Stimulated activated CD4-positive, alpha-beta T cell treated with anti-CD3 and anti-CD28 coated beads, TNF-alpha, amount 100 ng/mL, for 4 hours (primary cell): ENCODE results near the gene CD86.

Experiments
- DNase-seq, 3 experiments: peaks; one replicate each; pipeline ENCODE4 v3.0.0-alpha.2; 2020; ENCODE audit warnings: low read depth in 3 of 3

Gene CD86

GRCh38 chr3:122092460-122093165, 37.5 kb downstream of the CD86 start:
- no peak for DNase-seq

DNA sequence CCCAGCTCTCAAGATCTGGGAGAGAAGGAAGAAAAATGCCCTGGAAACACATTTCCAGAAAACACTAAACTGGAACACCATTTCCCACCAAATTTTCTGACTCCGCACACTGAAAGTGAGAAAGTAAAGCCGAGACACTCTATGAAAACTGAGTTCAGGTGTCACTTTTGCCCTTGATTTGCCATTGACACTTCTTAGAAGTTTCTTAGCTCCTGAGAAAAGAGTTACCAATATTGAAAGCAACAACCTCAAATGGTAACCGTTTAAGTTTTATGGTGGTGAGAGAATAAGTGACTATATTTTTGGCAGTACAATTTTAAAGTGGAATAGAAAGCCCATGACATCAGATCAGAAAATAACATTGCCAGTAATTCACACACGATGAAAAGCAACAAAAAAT, 39.0 kb downstream of the CD86 start:
- DNase-seq: no peak

DNA sequence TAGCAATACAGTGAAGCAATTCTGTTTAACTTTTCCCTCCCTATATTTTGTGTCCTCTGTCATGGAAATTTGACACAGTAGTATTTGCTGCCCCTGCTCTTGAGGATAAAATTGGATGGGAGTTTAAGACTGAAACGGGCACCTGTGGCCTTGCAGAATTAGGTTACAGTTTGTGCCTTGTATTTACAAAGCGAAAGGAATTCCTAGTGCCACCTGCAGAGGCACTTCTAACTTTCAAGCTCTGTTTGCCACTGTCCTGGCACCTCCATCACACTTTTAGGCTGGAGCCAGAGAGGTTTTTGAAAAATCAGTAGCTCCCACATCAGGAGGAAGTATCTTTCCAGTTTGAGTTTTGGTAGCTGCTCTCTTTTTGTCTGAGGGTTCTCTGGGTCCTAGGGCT, 39.5 kb downstream of the CD86 start:
- DNase-seq: no peak

- DNase-seq: no peak
These were observed 42.0 kb downstream of the CD86 start for GRCh38 chr3:122097141-122097540.

DNA sequence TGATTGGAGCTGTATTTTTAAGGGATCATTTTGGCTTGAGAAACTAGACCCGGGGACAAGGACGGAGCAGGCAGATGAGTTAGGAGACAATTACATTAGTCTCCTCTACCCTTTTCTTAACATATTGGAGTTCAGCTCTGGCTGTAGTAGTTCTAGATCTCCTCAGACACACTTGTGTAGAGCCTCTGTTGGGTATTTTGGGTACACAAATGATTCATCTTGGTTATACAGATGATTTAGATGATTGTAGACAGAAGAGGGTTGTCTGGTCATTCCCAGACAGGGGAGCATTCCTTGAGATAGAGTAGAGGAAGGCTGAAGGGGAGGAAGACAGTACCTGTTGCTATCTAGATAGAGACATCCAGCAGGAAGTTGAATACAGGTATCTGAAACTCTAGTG, 43.4 kb downstream of the CD86 start:
- no peak for DNase-seq

DNA sequence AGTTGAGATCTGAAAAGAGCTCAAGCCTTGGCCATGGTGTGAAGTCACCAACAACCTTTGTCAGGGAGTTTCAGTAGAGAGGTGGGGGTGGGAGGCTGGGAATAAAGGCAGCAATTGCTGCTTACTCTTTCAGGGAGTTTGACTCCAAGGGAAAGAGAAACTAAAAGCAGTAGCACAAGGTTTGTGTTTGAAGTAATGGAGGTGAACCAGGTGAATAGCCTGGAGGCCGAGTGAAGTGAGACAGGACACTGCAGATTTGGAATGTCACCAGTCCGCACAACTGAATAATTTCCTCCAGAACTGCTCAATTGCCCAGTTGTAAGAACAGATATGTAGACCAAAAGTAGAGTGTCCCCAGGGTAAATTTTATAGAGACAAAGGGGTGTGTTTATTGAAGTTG, 44.1 kb downstream of the CD86 start:
- DNase-seq: no peak

GRCh38 chr3:122100083-122100482, 44.9 kb downstream of the CD86 start:
- no peak for DNase-seq

GRCh38 chr3:122100591-122101463, 45.7 kb downstream of the CD86 start:
- no peak for DNase-seq

- no peak for DNase-seq
These were observed 46.5 kb downstream of the CD86 start for GRCh38 chr3:122101646-122102045.

DNA sequence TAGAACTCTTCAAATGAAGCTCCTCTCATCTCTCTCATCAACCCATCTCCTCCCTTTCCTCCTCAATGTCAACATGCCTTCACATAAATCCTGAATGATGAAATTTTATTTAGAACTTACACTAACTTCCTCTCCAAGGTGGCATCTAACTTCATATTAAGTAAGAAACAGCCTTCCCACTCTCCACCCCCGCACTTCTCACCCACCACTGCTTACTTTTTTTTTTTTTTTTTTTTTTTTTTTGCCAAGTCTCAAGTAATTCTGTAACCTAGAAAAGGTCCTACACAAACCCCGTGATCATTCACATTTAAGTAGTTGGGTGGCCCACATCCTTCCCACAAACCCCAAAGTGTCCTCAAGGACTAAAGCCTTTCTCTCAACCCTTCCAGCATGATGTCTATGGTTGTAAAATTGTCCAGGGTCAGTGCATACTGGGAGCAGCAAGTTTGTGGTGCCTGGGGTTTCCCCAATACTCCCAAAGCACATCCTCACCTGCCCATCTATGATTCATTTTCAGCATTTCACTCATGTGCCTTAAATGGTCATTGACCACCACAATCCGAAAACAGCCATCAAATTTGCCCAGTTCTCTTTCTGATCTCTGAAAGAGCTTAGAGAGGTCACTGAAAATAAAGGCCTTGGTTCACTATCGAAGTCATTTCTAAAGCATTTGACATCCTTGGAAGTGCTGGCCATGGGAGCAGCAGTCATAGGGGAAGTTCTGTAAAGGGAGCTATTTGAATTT, 47.2 kb downstream of the CD86 start:
- no peak for DNase-seq

DNA sequence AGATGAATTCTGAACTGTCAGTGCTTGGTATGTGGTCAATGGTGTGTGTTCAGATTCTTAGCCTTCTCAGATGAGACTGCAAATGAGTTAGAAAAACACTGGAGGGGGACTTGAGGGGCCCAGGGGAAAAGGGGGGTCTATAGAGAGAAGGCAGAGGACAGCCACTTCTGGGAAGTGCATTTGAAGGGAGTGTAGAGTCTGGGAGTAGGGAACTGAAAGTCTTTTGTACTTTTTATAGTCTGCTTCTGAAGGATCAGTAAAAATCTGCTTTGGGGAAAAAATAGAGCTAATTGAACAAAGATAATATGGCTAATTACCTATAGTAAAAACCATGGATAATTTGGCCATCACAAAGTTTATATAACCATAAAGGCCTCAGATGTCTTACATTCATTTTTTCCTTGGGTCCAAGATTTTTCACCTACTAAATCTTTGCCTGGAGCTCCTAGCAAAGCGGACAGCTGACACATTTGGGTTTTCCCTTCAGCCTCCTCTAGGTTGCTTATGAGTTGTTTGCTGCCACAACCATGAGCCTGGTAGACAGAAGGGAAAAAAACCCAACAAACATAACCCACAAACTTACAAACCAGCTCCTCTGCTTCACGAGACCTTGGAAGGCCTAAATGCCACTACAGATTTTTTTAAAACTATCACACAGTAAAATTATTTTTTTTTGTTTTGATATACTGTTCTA, 48.8 kb downstream of the CD86 start:
- DNase-seq: no peak

GRCh38 chr3:122104515-122105194, 49.5 kb downstream of the CD86 start:
- DNase-seq: no peak

GRCh38 chr3:122105626-122106025, 50.5 kb downstream of the CD86 start:
- no peak for DNase-seq

DNA sequence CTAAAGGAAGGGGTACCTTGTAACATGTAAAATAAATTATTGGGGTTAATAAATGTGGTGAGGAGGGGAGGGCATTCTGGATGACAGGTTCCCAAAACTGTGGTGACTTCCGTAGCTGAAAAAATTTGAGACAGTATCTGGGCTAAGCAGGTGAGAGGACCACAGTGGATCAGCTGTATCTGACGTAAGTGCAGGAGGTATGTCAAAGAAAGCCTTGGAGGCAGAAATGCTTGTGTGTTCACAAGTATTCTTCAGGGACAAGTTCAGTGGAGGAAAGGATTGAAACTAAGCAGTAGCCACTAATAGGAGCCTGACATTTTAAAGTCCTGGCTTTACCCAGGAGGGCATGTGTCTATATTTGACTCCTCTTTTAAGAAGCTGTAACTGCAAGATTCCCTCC, 52.0 kb downstream of the CD86 start:
- no peak for DNase-seq

- no peak for DNase-seq
These were observed 56.8 kb downstream of the CD86 start for GRCh38 chr3:122111974-122112373.

DNA sequence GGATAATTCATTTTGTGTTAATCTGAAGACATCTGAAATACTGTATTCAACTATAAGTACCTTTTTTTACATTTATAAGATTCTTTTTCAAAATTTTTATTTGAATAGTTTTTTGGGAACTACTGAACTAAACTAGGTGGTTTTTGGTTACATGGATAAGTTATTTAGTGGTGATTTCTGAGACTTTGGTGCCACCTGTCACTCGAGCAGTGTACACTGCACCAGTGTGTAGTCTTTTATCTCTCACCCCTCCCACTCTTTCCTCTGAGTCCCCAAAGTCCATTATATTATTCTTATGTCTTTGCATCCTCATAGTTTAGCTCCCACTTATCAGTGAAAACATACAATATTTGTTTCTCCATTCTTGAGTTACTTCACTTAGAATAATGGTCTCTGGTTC, 57.6 kb downstream of the CD86 start:
- no peak for DNase-seq

DNA sequence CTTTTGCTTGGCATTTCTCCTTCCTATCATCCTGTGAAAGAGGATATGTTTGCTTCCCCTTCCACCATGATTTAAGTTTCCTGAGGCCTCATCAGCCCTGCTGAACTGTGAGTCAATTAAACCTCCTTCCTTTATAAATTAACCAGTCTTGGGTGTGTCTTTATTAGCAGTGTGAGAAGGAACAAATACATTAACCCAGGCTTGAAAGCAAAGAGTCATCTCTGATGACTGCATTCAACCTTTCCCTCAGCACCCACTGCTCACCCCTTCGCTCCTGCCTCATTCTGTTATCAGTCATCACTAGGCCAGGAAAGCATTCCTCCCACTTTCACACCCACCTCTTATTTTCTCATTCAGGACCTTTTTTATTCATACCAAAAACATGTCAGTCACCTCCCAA, 68.7 kb downstream of the CD86 start:
- DNase-seq: no peak

- no peak for DNase-seq
These were observed 77.9 kb downstream of the CD86 start for GRCh38 chr3:122132949-122133540.

DNA sequence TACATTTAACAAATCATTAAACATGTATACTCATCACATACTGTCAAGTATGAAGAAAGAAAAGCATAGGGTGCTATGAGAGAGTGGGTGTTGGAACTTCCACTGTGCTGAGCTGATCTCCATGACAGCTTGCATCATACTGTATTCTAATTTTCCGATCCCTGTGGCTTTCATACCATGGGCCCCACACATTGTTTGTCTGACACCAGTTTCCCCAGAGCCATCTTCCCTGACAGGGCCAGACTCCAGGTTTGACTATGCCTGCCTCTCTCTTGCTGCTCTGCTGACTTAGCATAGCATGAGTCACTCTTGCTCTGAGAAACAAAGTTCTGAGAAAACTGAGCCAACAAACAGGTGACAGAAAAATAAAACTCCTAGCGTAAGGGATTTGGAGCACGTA, 91.3 kb downstream of the CD86 start:
- no peak for DNase-seq

DNA sequence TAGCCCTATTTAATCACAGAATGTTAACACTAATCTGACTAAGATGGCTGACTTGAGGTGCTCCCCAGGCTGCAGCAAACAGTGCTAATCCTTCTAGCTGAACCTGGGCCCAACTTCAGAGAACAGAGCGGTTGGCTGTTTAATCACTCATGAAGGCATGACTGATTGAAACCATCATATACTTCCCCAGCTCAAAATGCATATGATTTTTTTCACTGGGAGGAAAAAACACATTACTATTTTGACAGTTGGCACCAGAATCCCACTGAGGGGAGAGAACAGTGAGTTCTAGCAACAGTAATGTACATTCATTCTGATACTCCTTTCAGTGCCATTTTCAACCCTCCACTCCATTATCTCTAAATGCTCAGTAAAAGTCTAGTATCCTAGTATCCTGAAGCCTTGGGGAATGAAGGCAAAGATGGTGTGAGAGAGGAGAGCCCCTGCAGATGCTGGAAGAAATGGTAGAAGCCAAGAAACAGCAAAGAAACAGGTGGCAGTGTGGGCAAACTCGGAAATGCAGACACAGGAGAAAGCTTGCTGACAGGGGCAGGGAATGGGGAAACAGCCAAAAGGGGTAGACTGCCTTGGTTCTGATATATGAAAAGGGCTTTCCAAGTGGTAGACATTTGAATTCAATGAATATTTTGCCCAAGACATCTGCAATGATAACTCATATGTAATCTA, 93.9 kb downstream of the CD86 start:
- DNase-seq: no peak
